Panc1 (cell line): ENCODE measurements around the gene LAMB3. TPM values are rescaled to one million over a fixed set of nuclear protein-coding genes. Genes with fewer than 3 reads are reported as not detected.

Source experiments
- ATAC-seq: fragments of 200-7000 bp; cut with Tn5 transposase; 2 replicates; pipeline ENCODE4 v1.9.1; 2020; ENCODE audit warnings: mild to moderate bottlenecking, moderate library complexity
- BruUV-seq: library from RNA; stranded (reverse); fragments of 400-500 nt; replicated peaks from 2 replicates; lab custom pipeline; 2021; lab: Mats Ljungman, UMichigan
- CTCF ChIA-PET: fragments of 300-600 bp; sonication (Branson Sonifier 250); formaldehyde crosslinking; loops from one replicate; lab custom pipeline; 2022; ENCODE audit warnings: antibody characterized with exemption; lab: Charles Lee
- POLR2A ChIA-PET: fragments of 300-600 bp; sonication (Branson Sonifier 250); formaldehyde crosslinking; loops from one replicate; lab custom pipeline; 2022; ENCODE audit warnings: antibody characterized with exemption; lab: Charles Lee
- DNase-seq: peaks from one replicate; pipeline ENCODE4 v3.0.0-alpha.2; 2010; ENCODE audit warnings: low read depth, low spot score
- H3K27ac ChIP-seq: 2 replicates; pipeline ENCODE4 v1.5.1; 2011; ENCODE audit warnings: mild to moderate bottlenecking, low read length, inconsistent platforms
- H3K27me3 ChIP-seq: fragments of 200-500 bp; sonication (Bioruptor generic); 2 replicates; pipeline ENCODE4 v1.6.0; 2014; ENCODE audit warnings: low read length, inconsistent platforms; ENCODE audit not compliant: control insufficient read depth, insufficient read depth
- H3K36me3 ChIP-seq: fragments of 200-500 bp; sonication (Bioruptor generic); 2 replicates; pipeline ENCODE4 v1.5.1; 2014; ENCODE audit warnings: inconsistent platforms, mild to moderate bottlenecking, low read length, moderate library complexity; ENCODE audit not compliant: control insufficient read depth, insufficient read depth
- H3K4me1 ChIP-seq: 2 replicates; pipeline ENCODE4 v1.5.1; 2011; ENCODE audit warnings: inconsistent platforms, mild to moderate bottlenecking, low read length, moderate library complexity; ENCODE audit not compliant: control insufficient read depth, insufficient read depth
- H3K4me3 ChIP-seq, 2 experiments: 2 replicates each; pipeline ENCODE4 v1.5.1; 2011 to 2012; ENCODE audit warnings: low read depth in 2 of 2, low read length in 2 of 2, mild to moderate bottlenecking in 2 of 2, inconsistent platforms in 1 of 2, moderate library complexity in 1 of 2
- H3K9me3 ChIP-seq: fragments of 200-500 bp; sonication (Bioruptor generic); 2 replicates; pipeline ENCODE4 v1.5.1; 2014; ENCODE audit warnings: low read depth, mild to moderate bottlenecking, inconsistent platforms, low read length, moderate library complexity; ENCODE audit not compliant: control insufficient read depth, insufficient read depth
- CTCF ChIP-seq: fragments of 450-650 bp; IDR thresholded peaks from 2 replicates; pipeline ENCODE4 v1.5.1; 2017; ENCODE audit warnings: mild to moderate bottlenecking
- POLR2AphosphoS5 ChIP-seq: IDR thresholded peaks from 2 replicates; pipeline ENCODE4 v1.6.1; 2012; ENCODE audit warnings: mild to moderate bottlenecking, low read depth, low read length, moderate library complexity
- REST ChIP-seq, 2 experiments: IDR thresholded peaks; 2 replicates each; pipeline ENCODE4 v1.6.1; 2011 to 2012; ENCODE audit warnings: low read depth in 2 of 2, control low read depth in 1 of 2, low read length in 1 of 2, mild to moderate bottlenecking in 1 of 2, moderate library complexity in 1 of 2; ENCODE audit not compliant: insufficient read depth in 1 of 2
- SIN3A ChIP-seq: IDR thresholded peaks from 2 replicates; pipeline ENCODE4 v1.6.1; 2012; ENCODE audit warnings: low read depth, mild to moderate bottlenecking, low read length, moderate library complexity, borderline replicate concordance; ENCODE audit not compliant: insufficient read depth
- TCF7L2 ChIP-seq: IDR thresholded peaks from 2 replicates; pipeline ENCODE4 v1.6.1; 2011; ENCODE audit warnings: mild to moderate bottlenecking, low read depth, low read length, inconsistent platforms
- in situ Hi-C: cut with HindIII; loops from 2 replicates; pipeline ENCODE4 v1.10.0; 2016; ENCODE audit warnings: low sequenced_read_pairs, low pct_unique_long_range_greater_than_20kb
- intact Hi-C: fragments of 100-400 bp; cut with micrococcal nuclease; formaldehyde crosslinking; loops from one replicate; pipeline ENCODE4 v1.10.0; 2022; ENCODE audit not compliant: unreplicated experiment
- total RNA-seq: library from RNA; stranded (reverse); gene quantifications from one replicate; pipeline ENCODE4 v1.2.1, GENCODE V29; 2021; ENCODE audit not compliant: unreplicated experiment

Gene LAMB3
- total RNA-seq, 1 experiment from 2014 or later, result 0.85 TPM

GRCh38 chr1:209689477-209689876 lies 37.3 kb upstream of the LAMB3 start:
- no peak overlapping the region for H3K27ac ChIP-seq
- in situ Hi-C loops (no loop called here), intact Hi-C loops (no loop called here)
- no peak for TF ChIP-seq SIN3A
- TF ChIP-seq REST (IDR thresholded peaks at IDR 0.05; ENCODE audit: insufficient read depth in 1 of 2, low read depth in 2 of 2, low read length in 1 of 2), result no peak
- no peak for TF ChIP-seq CTCF
- no peak for TF ChIP-seq TCF7L2
- TF ChIP-seq POLR2AphosphoS5, result no peak
- ATAC-seq, result no peak
- no peaks in the 10 kb centered on the region for H3K4me1 ChIP-seq
- H3K9me3 ChIP-seq, result no peaks in the 10 kb centered on the region
- CTCF ChIA-PET, result interaction anchor here (0.6 kb wide), 1 partner anchor 97 kb away, joined by 7 read pairs; no protein-coding TSS in a partner anchor
- no peak for DNase-seq
- H3K27me3 ChIP-seq, result no peaks in the 10 kb centered on the region; the same call in 1 of the 2 replicates
- no peaks in the 10 kb centered on the region for H3K36me3 ChIP-seq
- POLR2A ChIA-PET, result no interaction called here
- BruUV-seq, result no TSS peak
- no peak overlapping the region for H3K4me3 ChIP-seq

GRCh38 chr1:209688746-209689234 lies 36.6 kb upstream of the LAMB3 start:
- in situ Hi-C loops, result no loop called here
- no peaks in the 10 kb centered on the region for H3K9me3 ChIP-seq
- TF ChIP-seq SIN3A, result no peak
- no peak for TF ChIP-seq POLR2AphosphoS5
- no peak for TF ChIP-seq TCF7L2
- TF ChIP-seq CTCF, result no peak
- no peak for TF ChIP-seq REST (IDR thresholded peaks at IDR 0.05; ENCODE audit: insufficient read depth in 1 of 2, low read depth in 2 of 2, low read length in 1 of 2)
- H3K4me1 ChIP-seq, result no peaks in the 10 kb centered on the region
- BruUV-seq, result no TSS peak
- intact Hi-C loops, result no loop called here
- no peak overlapping the region for H3K27ac ChIP-seq
- ChIA-PET CTCF (interaction anchor here (0.6 kb wide), 1 partner anchor 96 kb away, joined by 7 read pairs; no protein-coding TSS in a partner anchor), POLR2A (no interaction called here)
- H3K27me3 ChIP-seq, result no peaks in the 10 kb centered on the region; the same call in 1 of the 2 replicates
- ATAC-seq, result no peak
- DNase-seq, result no peak
- H3K36me3 ChIP-seq, result no peaks in the 10 kb centered on the region
- H3K4me3 ChIP-seq, result no peak overlapping the region
